ENCODE measurements around the gene NEB. TPM values are rescaled to one million over a fixed set of nuclear protein-coding genes. Genes with fewer than 3 reads are reported as not detected.

NEB gene
- polyA plus RNA-seq, 1 of the 3 experiments (the other 2 are of a cell fraction), result 0.02 TPM

- WGBS (ENCODE audit: low lambda C conversion rate), result 40% methylated on average over 1 of the region's 1 CpG
- no peak overlapping the region for H3K9ac ChIP-seq
- H3K9me3 ChIP-seq, result no peaks in the 10 kb centered on the region
- H2AFZ ChIP-seq (ENCODE audit: low read depth), result no peak overlapping the region
- no peak for DNase-seq
- POLR2A ChIA-PET, result no interaction called here
- no peaks in the 10 kb centered on the region for H4K20me1 ChIP-seq (ENCODE audit: insufficient read depth)
- CTCF ChIA-PET, result no interaction called here
- no peak overlapping the region for H3K4me2 ChIP-seq
- no peaks in the 10 kb centered on the region for H3K9me2 ChIP-seq
- H3K27me3 ChIP-seq (ENCODE audit: insufficient read depth), result no peaks in the 10 kb centered on the region
- no peaks in the 10 kb centered on the region for H3F3A ChIP-seq (replicated peaks; ENCODE audit: insufficient read depth)
- no peak overlapping the region for H3K27ac ChIP-seq (ENCODE audit: low read depth in 2 of 2, low read length in 1 of 2)
- H3K79me2 ChIP-seq (ENCODE audit: insufficient read depth), result no peaks in the 10 kb centered on the region
- H3K36me3 ChIP-seq (replicated peaks in 1 of 2; ENCODE audit: control insufficient read depth in 1 of 2, insufficient read depth in 2 of 2, low read length in 1 of 2), result no peaks in the 10 kb centered on the region
- TF ChIP-seq, protein P1, sequence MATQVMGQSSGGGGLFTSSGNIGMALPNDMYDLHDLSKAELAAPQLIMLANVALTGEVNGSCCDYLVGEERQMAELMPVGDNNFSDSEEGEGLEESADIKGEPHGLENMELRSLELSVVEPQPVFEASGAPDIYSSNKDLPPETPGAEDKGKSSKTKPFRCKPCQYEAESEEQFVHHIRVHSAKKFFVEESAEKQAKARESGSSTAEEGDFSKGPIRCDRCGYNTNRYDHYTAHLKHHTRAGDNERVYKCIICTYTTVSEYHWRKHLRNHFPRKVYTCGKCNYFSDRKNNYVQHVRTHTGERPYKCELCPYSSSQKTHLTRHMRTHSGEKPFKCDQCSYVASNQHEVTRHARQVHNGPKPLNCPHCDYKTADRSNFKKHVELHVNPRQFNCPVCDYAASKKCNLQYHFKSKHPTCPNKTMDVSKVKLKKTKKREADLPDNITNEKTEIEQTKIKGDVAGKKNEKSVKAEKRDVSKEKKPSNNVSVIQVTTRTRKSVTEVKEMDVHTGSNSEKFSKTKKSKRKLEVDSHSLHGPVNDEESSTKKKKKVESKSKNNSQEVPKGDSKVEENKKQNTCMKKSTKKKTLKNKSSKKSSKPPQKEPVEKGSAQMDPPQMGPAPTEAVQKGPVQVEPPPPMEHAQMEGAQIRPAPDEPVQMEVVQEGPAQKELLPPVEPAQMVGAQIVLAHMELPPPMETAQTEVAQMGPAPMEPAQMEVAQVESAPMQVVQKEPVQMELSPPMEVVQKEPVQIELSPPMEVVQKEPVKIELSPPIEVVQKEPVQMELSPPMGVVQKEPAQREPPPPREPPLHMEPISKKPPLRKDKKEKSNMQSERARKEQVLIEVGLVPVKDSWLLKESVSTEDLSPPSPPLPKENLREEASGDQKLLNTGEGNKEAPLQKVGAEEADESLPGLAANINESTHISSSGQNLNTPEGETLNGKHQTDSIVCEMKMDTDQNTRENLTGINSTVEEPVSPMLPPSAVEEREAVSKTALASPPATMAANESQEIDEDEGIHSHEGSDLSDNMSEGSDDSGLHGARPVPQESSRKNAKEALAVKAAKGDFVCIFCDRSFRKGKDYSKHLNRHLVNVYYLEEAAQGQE (IDR thresholded peaks at IDR 0.05; ENCODE audit: low read depth, low read length), result no peak
- TF ChIP-seq MEF2A (IDR thresholded peaks at IDR 0.05; ENCODE audit: borderline replicate concordance, low read depth) (no peak), FOXJ3 (CRISPR knock-in tag; IDR thresholded peaks at IDR 0.05) (no peak), EP300 (IDR thresholded peaks at IDR 0.05; ENCODE audit: borderline replicate concordance in 1 of 2, low read depth in 1 of 2, low read length in 1 of 2) (no peak), RAD21 (IDR thresholded peaks at IDR 0.05; ENCODE audit: low read length) (no peak), YY1 (IDR thresholded peaks at IDR 0.05; ENCODE audit: low read depth) (no peak), CHD2 (IDR thresholded peaks at IDR 0.05; ENCODE audit: low read length, partially characterized antibody) (no peak), TCF12 (IDR thresholded peaks at IDR 0.05) (no peak), ELF1 (IDR thresholded peaks at IDR 0.05) (no peak), POLR2AphosphoS5 (IDR thresholded peaks at IDR 0.05; ENCODE audit: low read depth, low read length) (no peak), IRF3 (IDR thresholded peaks at IDR 0.05; ENCODE audit: low read depth, low read length) (no peak)
- TF ChIP-seq, protein P2, sequence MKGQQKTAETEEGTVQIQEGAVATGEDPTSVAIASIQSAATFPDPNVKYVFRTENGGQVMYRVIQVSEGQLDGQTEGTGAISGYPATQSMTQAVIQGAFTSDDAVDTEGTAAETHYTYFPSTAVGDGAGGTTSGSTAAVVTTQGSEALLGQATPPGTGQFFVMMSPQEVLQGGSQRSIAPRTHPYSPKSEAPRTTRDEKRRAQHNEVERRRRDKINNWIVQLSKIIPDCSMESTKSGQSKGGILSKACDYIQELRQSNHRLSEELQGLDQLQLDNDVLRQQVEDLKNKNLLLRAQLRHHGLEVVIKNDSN (IDR thresholded peaks at IDR 0.05; ENCODE audit: borderline replicate concordance, low read depth), result no peak
- TF ChIP-seq, protein P3, sequence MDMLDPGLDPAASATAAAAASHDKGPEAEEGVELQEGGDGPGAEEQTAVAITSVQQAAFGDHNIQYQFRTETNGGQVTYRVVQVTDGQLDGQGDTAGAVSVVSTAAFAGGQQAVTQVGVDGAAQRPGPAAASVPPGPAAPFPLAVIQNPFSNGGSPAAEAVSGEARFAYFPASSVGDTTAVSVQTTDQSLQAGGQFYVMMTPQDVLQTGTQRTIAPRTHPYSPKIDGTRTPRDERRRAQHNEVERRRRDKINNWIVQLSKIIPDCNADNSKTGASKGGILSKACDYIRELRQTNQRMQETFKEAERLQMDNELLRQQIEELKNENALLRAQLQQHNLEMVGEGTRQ (IDR thresholded peaks at IDR 0.05; ENCODE audit: borderline replicate concordance, low read depth, low read length), result no peak
- no peak overlapping the region for H3K4me3 ChIP-seq (ENCODE audit: low read depth in 2 of 2, low read length in 1 of 2)
- no peaks in the 10 kb centered on the region; a peak in 1 of 4 replicates for H3K4me1 ChIP-seq (ENCODE audit: control insufficient read depth in 1 of 2, insufficient read depth in 2 of 2, low read depth in 1 of 2, low read length in 1 of 2)
Observed at GRCh38 chr2:151754253-151754897, 20.1 kb upstream of the NEB start.

Data from SK-N-SH (cell line).